Mucosa of stomach (tissue), 1 donor: Measurements from ENCODE around the gene NOTCH3.

Experiments
- H3K27me3 ChIP-seq: one replicate; pipeline ENCODE4 v1.7.0; 2013; ENCODE audit warnings: mild to moderate bottlenecking, low read length; ENCODE audit not compliant: control insufficient read depth, insufficient read depth
- H3K36me3 ChIP-seq: one replicate; pipeline ENCODE4 v1.7.0; 2013; ENCODE audit warnings: low read length; ENCODE audit not compliant: control insufficient read depth, insufficient read depth
- H3K4me1 ChIP-seq: one replicate; pipeline ENCODE4 v1.7.0; 2013; ENCODE audit warnings: mild to moderate bottlenecking, low read length; ENCODE audit not compliant: control insufficient read depth, insufficient read depth
- H3K4me3 ChIP-seq: one replicate; pipeline ENCODE4 v1.7.0; 2013; ENCODE audit warnings: low read length
- H3K9ac ChIP-seq: one replicate; pipeline ENCODE4 v1.7.0; 2013; ENCODE audit warnings: mild to moderate bottlenecking, low read length, moderate library complexity
- H3K9me3 ChIP-seq: one replicate; pipeline ENCODE4 v1.7.0; 2013; ENCODE audit warnings: mild to moderate bottlenecking, low read length, moderate library complexity; ENCODE audit not compliant: control insufficient read depth
- donor health status: Pancreatic carcinoma.

The NOTCH3 gene

GRCh38 chr19:15200553-15201364, at the start of gene NOTCH3:
NOTCH3 (minus strand) TSS chr19:15200995; CDS start chr19:15200905, 90 bp downstream.
- no peaks in the 10 kb centered on the region for H3K9me3 ChIP-seq
- H3K27me3 ChIP-seq = peaks cover 26% of the 10 kb centered on the region
- no peak within 1 kb of the TSS for H3K4me3 ChIP-seq
- peaks cover 8% of the 10 kb centered on the region for H3K4me1 ChIP-seq
- no peak within 1 kb of the TSS for H3K9ac ChIP-seq
- H3K36me3 ChIP-seq = no peaks in the 10 kb centered on the region

- Histone ChIP-seq H3K4me3 (no peak overlapping the region), H3K27me3 (no peaks in the 10 kb centered on the region), H3K9me3 (no peaks in the 10 kb centered on the region), H3K36me3 (peaks cover 22% of the 10 kb centered on the region), H3K9ac (peak overlapping the region; percentile 13), H3K4me1 (peaks cover 41% of the 10 kb centered on the region)
Measured at GRCh38 chr19:15250640-15250993, 49.8 kb upstream of the NOTCH3 start.

GRCh38 chr19:15249972-15250639, 49.3 kb upstream of the NOTCH3 start:
- Histone ChIP-seq H3K4me3 (no peak overlapping the region), H3K36me3 (peaks cover 18% of the 10 kb centered on the region), H3K27me3 (no peaks in the 10 kb centered on the region), H3K9ac (peak overlapping the region; percentile 13), H3K9me3 (no peaks in the 10 kb centered on the region), H3K4me1 (peaks cover 41% of the 10 kb centered on the region)

GRCh38 chr19:15249528-15249874, 48.7 kb upstream of the NOTCH3 start:
- peaks cover 14% of the 10 kb centered on the region for H3K36me3 ChIP-seq
- no peaks in the 10 kb centered on the region for H3K9me3 ChIP-seq
- H3K27me3 ChIP-seq = no peaks in the 10 kb centered on the region
- H3K4me3 ChIP-seq = no peak overlapping the region
- peak overlapping the region; percentile 1 for H3K9ac ChIP-seq
- H3K4me1 ChIP-seq = peaks cover 41% of the 10 kb centered on the region

- Histone ChIP-seq H3K4me3 (no peak overlapping the region), H3K9ac (peak overlapping the region; percentile 27), H3K27me3 (no peaks in the 10 kb centered on the region), H3K9me3 (no peaks in the 10 kb centered on the region), H3K36me3 (peaks cover 11% of the 10 kb centered on the region), H3K4me1 (peaks cover 41% of the 10 kb centered on the region)
Measured at GRCh38 chr19:15248648-15249527, 48.1 kb upstream of the NOTCH3 start.

- H3K4me1 ChIP-seq = peaks cover 41% of the 10 kb centered on the region
- H3K4me3 ChIP-seq = no peak overlapping the region
- H3K9ac ChIP-seq = peak overlapping the region; percentile 41
Measured at GRCh38 chr19:15248106-15248505, 47.3 kb upstream of the NOTCH3 start.

GRCh38 chr19:15247107-15248014, 46.6 kb upstream of the NOTCH3 start:
- Histone ChIP-seq H3K4me1 (peaks cover 41% of the 10 kb centered on the region), H3K27me3 (no peaks in the 10 kb centered on the region), H3K9me3 (no peaks in the 10 kb centered on the region), H3K36me3 (peaks cover 11% of the 10 kb centered on the region), H3K4me3 (no peak overlapping the region), H3K9ac (peak overlapping the region; percentile 41)

More at GRCh38 chr19:15248106-15248505, 47.3 kb upstream of the NOTCH3 start:
- no peaks in the 10 kb centered on the region for H3K9me3 ChIP-seq
- peaks cover 11% of the 10 kb centered on the region for H3K36me3 ChIP-seq
- no peaks in the 10 kb centered on the region for H3K27me3 ChIP-seq

GRCh38 chr19:15246198-15246481, 45.3 kb upstream of the NOTCH3 start:
- no peaks in the 10 kb centered on the region for H3K9me3 ChIP-seq
- H3K9ac ChIP-seq = no peak overlapping the region
- H3K4me1 ChIP-seq = peaks cover 41% of the 10 kb centered on the region
- H3K4me3 ChIP-seq = no peak overlapping the region
- peaks cover 11% of the 10 kb centered on the region for H3K36me3 ChIP-seq
- no peaks in the 10 kb centered on the region for H3K27me3 ChIP-seq

- no peaks in the 10 kb centered on the region for H3K9me3 ChIP-seq
- peaks cover 11% of the 10 kb centered on the region for H3K36me3 ChIP-seq
- no peaks in the 10 kb centered on the region for H3K27me3 ChIP-seq
- peaks cover 39% of the 10 kb centered on the region for H3K4me1 ChIP-seq
- H3K4me3 ChIP-seq = no peak overlapping the region
- H3K9ac ChIP-seq = no peak overlapping the region
Measured at GRCh38 chr19:15245370-15246197, 44.8 kb upstream of the NOTCH3 start.

GRCh38 chr19:15244808-15245207, 44.0 kb upstream of the NOTCH3 start:
- Histone ChIP-seq H3K9ac (no peak overlapping the region), H3K4me3 (no peak overlapping the region), H3K27me3 (no peaks in the 10 kb centered on the region), H3K4me1 (peaks cover 31% of the 10 kb centered on the region), H3K36me3 (peaks cover 11% of the 10 kb centered on the region), H3K9me3 (no peaks in the 10 kb centered on the region)
